ENCODE results near the gene SYNGAP1. TPM values are rescaled to one million over a fixed set of nuclear protein-coding genes. Genes with fewer than 3 reads are reported as not detected.

SYNGAP1 gene
- total and polyA plus RNA-seq, 5 donors: 8.0 to 13.2 (median 8.6) TPM

GRCh38 chr6:33431880-33432541 lies 12.1 kb downstream of the SYNGAP1 start:
- no peak overlapping the region for H3K27ac ChIP-seq (ENCODE audit: low read length)
- ATAC-seq: no peak
- DNase-seq: no peak
- H3K4me3 ChIP-seq (ENCODE audit: low read length): no peak overlapping the region
- peaks cover 8% of the 10 kb centered on the region for H3K4me1 ChIP-seq (ENCODE audit: control insufficient read depth, insufficient read depth, low read length)
- intact Hi-C loops (cut with DNase I): no loop called here
- no peaks in the 10 kb centered on the region for H3K9me3 ChIP-seq (ENCODE audit: control insufficient read depth, low read length)
- H3K27me3 ChIP-seq (ENCODE audit: control insufficient read depth, insufficient read depth): no peaks in the 10 kb centered on the region
- 44% methylated on average over 12 of the region's 12 CpGs for WGBS

GRCh38 chr6:33432546-33432945 lies 12.7 kb downstream of the SYNGAP1 start:
- Histone ChIP-seq H3K4me1 (ENCODE audit: control insufficient read depth, insufficient read depth, low read length) (peaks cover 8% of the 10 kb centered on the region), H3K9me3 (ENCODE audit: control insufficient read depth, low read length) (no peaks in the 10 kb centered on the region), H3K4me3 (ENCODE audit: low read length) (no peak overlapping the region), H3K27me3 (ENCODE audit: control insufficient read depth, insufficient read depth) (no peaks in the 10 kb centered on the region), H3K27ac (ENCODE audit: low read length) (no peak overlapping the region)
- 71% methylated on average over 10 of the region's 10 CpGs for WGBS
- ATAC-seq: no peak
- intact Hi-C loops (cut with DNase I): no loop called here
- no peak for DNase-seq

- Histone ChIP-seq H3K9me3 (ENCODE audit: control insufficient read depth, low read length) (no peaks in the 10 kb centered on the region), H3K4me1 (ENCODE audit: control insufficient read depth, insufficient read depth, low read length) (peaks cover 8% of the 10 kb centered on the region), H3K27me3 (ENCODE audit: control insufficient read depth, insufficient read depth) (no peaks in the 10 kb centered on the region), H3K4me3 (ENCODE audit: low read length) (no peak overlapping the region), H3K27ac (ENCODE audit: low read length) (peak overlapping the region; percentile 9)
- ATAC-seq (no peak), DNase-seq (no peak)
- intact Hi-C loops (cut with DNase I): no loop called here
- 97% methylated on average over 1 of the region's 1 CpG for WGBS
These were observed 13.2 kb downstream of the SYNGAP1 start for GRCh38 chr6:33433001-33433543.

- Histone ChIP-seq H3K9me3 (ENCODE audit: control insufficient read depth, low read length) (no peaks in the 10 kb centered on the region), H3K4me1 (ENCODE audit: control insufficient read depth, insufficient read depth, low read length) (peaks cover 6% of the 10 kb centered on the region), H3K4me3 (ENCODE audit: low read length) (no peak overlapping the region), H3K27me3 (ENCODE audit: control insufficient read depth, insufficient read depth) (no peaks in the 10 kb centered on the region), H3K27ac (ENCODE audit: low read length) (peak overlapping the region; percentile 9)
- 14% methylated on average over 16 of the region's 17 CpGs for WGBS
- intact Hi-C loops (cut with DNase I): no loop called here
- DNase-seq (no peak), ATAC-seq (peak; percentile 28 to 62)
These were observed 13.8 kb downstream of the SYNGAP1 start for GRCh38 chr6:33433544-33434191.

DNA sequence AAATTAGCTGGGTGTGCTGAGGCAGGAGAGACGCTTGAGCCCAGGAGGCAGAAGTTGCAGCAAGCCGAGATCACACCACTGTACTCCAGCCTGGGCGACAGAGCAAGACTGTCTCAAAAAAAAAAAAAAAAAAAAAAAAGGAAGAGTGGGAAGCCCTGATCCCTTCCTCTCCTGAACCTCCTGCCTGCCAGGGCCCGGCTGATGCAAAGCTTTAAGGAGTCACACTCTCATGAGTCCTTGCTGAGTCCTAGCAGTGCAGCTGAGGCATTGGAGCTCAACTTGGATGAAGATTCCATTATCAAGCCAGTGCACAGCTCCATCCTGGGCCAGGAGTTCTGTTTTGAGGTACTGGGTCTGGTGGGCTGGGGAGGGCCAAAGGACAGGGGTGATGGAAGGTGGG lies 15.1 kb downstream of the SYNGAP1 start:
- no peak overlapping the region for H3K4me3 ChIP-seq (ENCODE audit: low read length)
- intact Hi-C loops (cut with DNase I): no loop called here
- ATAC-seq (no peak), DNase-seq (no peak)
- H3K4me1 ChIP-seq (ENCODE audit: control insufficient read depth, insufficient read depth, low read length): peaks cover 3% of the 10 kb centered on the region
- no peaks in the 10 kb centered on the region for H3K27me3 ChIP-seq (ENCODE audit: control insufficient read depth, insufficient read depth)
- no peak overlapping the region for H3K27ac ChIP-seq (ENCODE audit: low read length)
- WGBS: 86% methylated on average over 4 of the region's 4 CpGs
- H3K9me3 ChIP-seq (ENCODE audit: control insufficient read depth, low read length): no peaks in the 10 kb centered on the region

DNA sequence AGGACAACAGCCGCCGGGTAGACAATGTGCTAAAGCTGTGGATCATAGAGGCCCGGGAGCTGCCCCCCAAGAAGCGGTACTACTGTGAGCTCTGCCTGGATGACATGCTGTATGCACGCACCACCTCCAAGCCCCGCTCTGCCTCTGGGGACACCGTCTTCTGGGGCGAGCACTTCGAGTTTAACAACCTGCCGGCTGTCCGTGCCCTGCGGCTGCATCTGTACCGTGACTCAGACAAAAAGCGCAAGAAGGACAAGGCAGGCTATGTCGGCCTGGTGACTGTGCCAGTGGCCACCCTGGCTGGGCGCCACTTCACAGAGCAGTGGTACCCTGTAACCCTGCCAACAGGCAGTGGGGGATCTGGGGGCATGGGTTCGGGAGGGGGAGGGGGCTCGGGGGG lies 17.8 kb downstream of the SYNGAP1 start:
- ATAC-seq (no peak), DNase-seq (no peak)
- intact Hi-C loops (cut with DNase I): no loop called here
- H3K9me3 ChIP-seq (ENCODE audit: control insufficient read depth, low read length): no peaks in the 10 kb centered on the region
- no peak overlapping the region for H3K27ac ChIP-seq (ENCODE audit: low read length)
- peaks cover 3% of the 10 kb centered on the region for H3K4me1 ChIP-seq (ENCODE audit: control insufficient read depth, insufficient read depth, low read length)
- no peak overlapping the region for H3K4me3 ChIP-seq (ENCODE audit: low read length)
- no peaks in the 10 kb centered on the region for H3K27me3 ChIP-seq (ENCODE audit: control insufficient read depth, insufficient read depth)
- WGBS: 94% methylated on average over 18 of the region's 18 CpGs

- no peak overlapping the region for H3K4me3 ChIP-seq (ENCODE audit: low read length)
- H3K9me3 ChIP-seq (ENCODE audit: control insufficient read depth, low read length): no peaks in the 10 kb centered on the region
- WGBS: 95% methylated on average over 3 of the region's 3 CpGs
- ATAC-seq (no peak), DNase-seq (no peak)
- no peak overlapping the region for H3K27ac ChIP-seq (ENCODE audit: low read length)
- H3K4me1 ChIP-seq (ENCODE audit: control insufficient read depth, insufficient read depth, low read length): no peaks in the 10 kb centered on the region
- no peaks in the 10 kb centered on the region for H3K27me3 ChIP-seq (ENCODE audit: control insufficient read depth, insufficient read depth)
- intact Hi-C loops (cut with DNase I): no loop called here
These were observed 19.2 kb downstream of the SYNGAP1 start for GRCh38 chr6:33438978-33439594.

DNA sequence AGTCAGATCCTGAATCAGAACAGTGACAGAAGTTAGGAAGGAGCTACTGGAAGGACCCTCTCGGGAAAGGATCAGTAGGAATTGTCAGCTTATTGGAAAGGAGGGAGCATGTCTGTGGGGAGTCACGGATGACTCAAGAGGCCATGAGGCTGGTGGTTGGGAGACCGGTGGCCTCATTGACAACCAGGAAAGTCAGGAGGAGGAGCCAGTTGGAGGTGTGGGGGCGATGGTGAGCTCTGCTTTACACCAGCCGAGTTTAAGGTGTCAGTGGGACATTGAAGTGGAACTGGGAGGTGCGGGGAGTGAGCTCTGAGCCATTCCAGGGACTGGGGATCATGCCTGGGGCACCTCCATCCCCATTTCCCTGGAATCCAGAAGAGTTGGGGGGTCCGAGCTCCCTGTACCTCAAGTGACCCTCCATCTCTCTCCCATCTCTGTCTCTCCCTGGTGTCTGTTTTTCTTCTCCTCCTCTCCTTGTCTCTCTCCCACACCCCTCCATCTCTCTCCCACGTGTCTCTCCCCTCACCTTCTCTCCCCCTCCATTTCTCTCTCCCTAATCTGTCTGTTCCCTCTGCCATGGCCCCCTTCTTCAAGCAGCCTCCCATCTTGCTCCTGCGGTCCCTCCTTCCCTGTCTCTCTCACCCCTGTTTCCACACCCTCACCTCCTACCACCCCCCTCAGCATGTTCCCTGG lies 20.2 kb downstream of the SYNGAP1 start:
- ATAC-seq: no peak
- Histone ChIP-seq H3K27ac (ENCODE audit: low read length) (no peak overlapping the region), H3K4me3 (ENCODE audit: low read length) (no peak overlapping the region), H3K4me1 (ENCODE audit: control insufficient read depth, insufficient read depth, low read length) (no peaks in the 10 kb centered on the region), H3K27me3 (ENCODE audit: control insufficient read depth, insufficient read depth) (no peaks in the 10 kb centered on the region), H3K9me3 (ENCODE audit: control insufficient read depth, low read length) (no peaks in the 10 kb centered on the region)
- WGBS: 73% methylated on average over 9 of the region's 9 CpGs
- DNase-seq: no peak
- intact Hi-C loops (cut with DNase I): no loop called here

GRCh38 chr6:33440649-33441309 lies 20.9 kb downstream of the SYNGAP1 start:
- 78% methylated on average over 19 of the region's 19 CpGs for WGBS
- Histone ChIP-seq H3K27me3 (ENCODE audit: control insufficient read depth, insufficient read depth) (no peaks in the 10 kb centered on the region), H3K27ac (ENCODE audit: low read length) (no peak overlapping the region), H3K4me1 (ENCODE audit: control insufficient read depth, insufficient read depth, low read length) (no peaks in the 10 kb centered on the region), H3K4me3 (ENCODE audit: low read length) (no peak overlapping the region), H3K9me3 (ENCODE audit: control insufficient read depth, low read length) (no peaks in the 10 kb centered on the region)
- intact Hi-C loops (cut with DNase I): no loop called here
- ATAC-seq (no peak), DNase-seq (no peak)

DNA sequence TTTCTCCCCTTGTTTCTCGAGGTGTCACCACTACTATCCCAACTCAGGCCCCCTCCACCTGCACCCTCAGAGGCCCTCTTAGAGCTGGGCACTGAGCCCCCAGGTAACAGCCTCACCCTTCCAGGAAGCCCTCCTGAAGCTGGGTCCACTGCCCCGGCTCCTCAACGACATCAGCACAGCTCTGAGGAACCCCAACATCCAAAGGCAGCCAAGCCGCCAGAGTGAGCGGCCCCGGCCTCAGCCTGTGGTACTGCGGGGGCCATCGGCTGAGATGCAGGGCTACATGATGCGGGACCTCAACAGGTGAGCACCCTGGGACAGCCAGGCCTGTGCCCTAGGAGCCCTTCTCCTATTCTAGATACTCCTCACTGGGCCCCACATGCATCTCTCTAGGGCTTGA lies 21.6 kb downstream of the SYNGAP1 start:
- intact Hi-C loops (cut with DNase I): no loop called here
- ATAC-seq (no peak), DNase-seq (no peak)
- H3K4me3 ChIP-seq (ENCODE audit: low read length): no peak overlapping the region
- H3K4me1 ChIP-seq (ENCODE audit: control insufficient read depth, insufficient read depth, low read length): no peaks in the 10 kb centered on the region
- 93% methylated on average over 9 of the region's 9 CpGs for WGBS
- H3K27ac ChIP-seq (ENCODE audit: low read length): no peak overlapping the region
- H3K27me3 ChIP-seq (ENCODE audit: control insufficient read depth, insufficient read depth): no peaks in the 10 kb centered on the region
- no peaks in the 10 kb centered on the region for H3K9me3 ChIP-seq (ENCODE audit: control insufficient read depth, low read length)

Data from right cardiac atrium (tissue), 5 donors.